NCI-H146 treated with DMSO at 0.1 percent for 48 hours (cell line): ENCODE data around the gene AHI1.

Experiments used
- DNase-seq: peaks from one replicate; lab custom pipeline; 2025; ENCODE audit not compliant: unreplicated experiment; lab: John Stamatoyannopoulos, UW

The AHI1 gene

GRCh38 chr6:135236319-135236718 is 261.2 kb downstream of the AHI1 start:
- DNase-seq: no peak

- DNase-seq: no peak
These were observed 261.8 kb downstream of the AHI1 start for GRCh38 chr6:135235716-135236115.

- DNase-seq: no peak
These were observed 263.1 kb downstream of the AHI1 start for GRCh38 chr6:135234492-135234780.

- DNase-seq: peak; percentile 61
These were observed 263.7 kb downstream of the AHI1 start for GRCh38 chr6:135233686-135234491.
